A549 treated with DMSO at 1 μM for 4 hours (cell line): ENCODE measurements around the gene EFNB2. TPM values are rescaled to one million over a fixed set of nuclear protein-coding genes. Genes with fewer than 3 reads are reported as not detected.

Experiments used
- total RNA-seq: library from RNA; stranded (reverse); fragments of 200-300 nt; extraction: Qiagen RNA extraction; gene quantifications from 5 replicates; pipeline ENCODE4 v1.2.3, GENCODE V29; 2022; ENCODE audit warnings: low read depth

The EFNB2 gene, protein sequence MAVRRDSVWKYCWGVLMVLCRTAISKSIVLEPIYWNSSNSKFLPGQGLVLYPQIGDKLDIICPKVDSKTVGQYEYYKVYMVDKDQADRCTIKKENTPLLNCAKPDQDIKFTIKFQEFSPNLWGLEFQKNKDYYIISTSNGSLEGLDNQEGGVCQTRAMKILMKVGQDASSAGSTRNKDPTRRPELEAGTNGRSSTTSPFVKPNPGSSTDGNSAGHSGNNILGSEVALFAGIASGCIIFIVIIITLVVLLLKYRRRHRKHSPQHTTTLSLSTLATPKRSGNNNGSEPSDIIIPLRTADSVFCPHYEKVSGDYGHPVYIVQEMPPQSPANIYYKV
- 1.9 to 2.4 TPM (median 2.2 TPM) in 5 replicates for total RNA-seq

DNA sequence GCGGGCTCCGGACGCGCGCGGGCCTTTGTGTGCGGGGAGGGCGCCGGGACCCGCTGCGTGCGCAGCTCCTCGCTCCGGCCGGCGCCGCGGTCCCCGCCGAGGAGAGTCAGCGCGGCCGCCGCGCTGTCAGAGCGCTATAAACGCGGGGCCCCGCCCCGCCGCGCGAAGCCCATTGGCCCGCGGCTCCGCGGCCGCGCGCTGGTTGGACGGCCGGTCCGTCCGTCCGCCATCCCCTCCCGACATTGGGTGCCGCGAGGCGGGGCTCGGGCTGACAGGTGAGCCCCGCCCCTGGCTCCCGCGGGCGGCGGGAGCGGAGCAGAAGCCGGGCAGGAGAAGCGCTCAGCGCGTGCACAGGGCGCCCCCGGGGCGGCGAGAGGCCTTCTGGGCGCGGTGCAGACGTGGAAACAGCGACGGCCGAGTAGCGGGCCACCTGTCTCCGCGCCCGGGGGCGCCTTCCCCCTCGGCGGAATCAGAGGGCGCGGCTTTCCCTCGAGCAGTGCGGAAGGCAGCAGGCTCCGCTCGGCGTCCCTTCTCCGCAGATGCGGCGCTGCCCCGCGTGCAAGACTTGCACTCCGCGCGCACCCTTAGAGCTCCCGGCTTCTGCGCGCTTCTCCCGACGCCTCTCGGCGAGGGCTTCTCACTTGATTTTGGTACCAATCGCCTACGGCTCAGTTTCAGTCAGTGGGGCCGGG, at the start of gene EFNB2:
EFNB2 (minus strand) TSS at position 111 of the 692 bp plus-strand sequence. CDS start 698 bp downstream, outside the sequence.

GRCh38 chr13:106567474-106568298, 32.2 kb upstream of the EFNB2 start, which contains the start of gene ARGLU1:
Gene ARGLU1, minus strand, starts transcription at chr13:106568137. Its CDS starts 218 bp downstream, at chr13:106567919.

Other genes with a start within 250 kb of the EFNB2 start
- gene ARGLU1, start 32.5 kb upstream of the EFNB2 start, total RNA-seq, result 31.4 to 36.7 TPM (median 34.0 TPM) in 5 replicates